Esophagus squamous epithelium (tissue), 5 donors: ENCODE data around the gene TRANK1. TPM values are rescaled to one million over a fixed set of nuclear protein-coding genes. Genes with fewer than 3 reads are reported as not detected.

Experiments used
- DNase-seq: peaks from one replicate; lab custom pipeline; 2025; lab: John Stamatoyannopoulos, UW
- H3K27ac ChIP-seq, 4 donors: fragments of 200-600 bp; sonication (generic); one replicate each; pipeline ENCODE4 v1.5.1; 2016 to 2019; ENCODE audit warnings: mild to moderate bottlenecking in 1 of 4
- H3K27me3 ChIP-seq, 4 donors: fragments of 200-600 bp; sonication (generic); 1 replicate in 3 of 4; 2 replicates in 1 of 4; pipeline versions ENCODE4 v1.5.1 to v1.6.0; 2017 to 2021; ENCODE audit warnings: antibody characterized with exemption in 1 of 4
- H3K36me3 ChIP-seq, 3 donors: fragments of 200-600 bp; sonication (generic); one replicate each; pipeline ENCODE4 v1.5.1; 2016 to 2019
- H3K4me1 ChIP-seq, 3 donors: fragments of 200-600 bp; sonication (generic); one replicate each; pipeline ENCODE4 v1.5.1; 2017 to 2019
- H3K4me3 ChIP-seq, 4 donors: fragments of 200-600 bp; sonication (generic); 1 replicate in 3 of 4; 2 replicates in 1 of 4; pipeline ENCODE4 v1.5.1; 2016 to 2019; ENCODE audit warnings: mild to moderate bottlenecking in 2 of 4, moderate library complexity in 1 of 4
- H3K9me3 ChIP-seq, 3 donors: fragments of 200-600 bp; sonication (generic); one replicate each; pipeline ENCODE4 v1.5.1; 2016 to 2019
- POLR2A ChIP-seq, 4 donors: fragments of 450-650 bp; IDR thresholded peaks; one replicate each; pipeline ENCODE4 v1.6.1; 2017; ENCODE audit warnings: antibody characterized with exemption in 4 of 4, mild to moderate bottlenecking in 4 of 4, moderate library complexity in 3 of 4
- WGBS, 2 donors: methylation state at CpG; one replicate each; pipeline ENCODE4 v1.1.5; 2018; 5-methylcytosine and 5-hydroxymethylcytosine counted together
- intact Hi-C: fragments of 100-400 bp; cut with DNase I; formaldehyde crosslinking; loops from one replicate; pipeline ENCODE4 v1.15.0; 2022
- total RNA-seq, 4 donors: library from RNA; depleted of rRNA; stranded (reverse); fragments of >200 nt; gene quantifications; one replicate each; pipeline ENCODE4 v1.1.0, GENCODE V29; 2016
- TF ChIP-seq, protein P1 (sequence below), 6 experiments: fragments of 450-650 bp in 4 of 6; fragments of 200-600 bp in 2 of 6; sonication (generic) in 2 of 6; IDR thresholded peaks; one replicate each; pipeline ENCODE4 v1.5.1; 2016 to 2019; ENCODE audit warnings: antibody characterized with exemption in 6 of 6, mild to moderate bottlenecking in 4 of 6, moderate library complexity in 4 of 6
- donor health status: DM: yes; HTN: yes; CAD: no.

Gene TRANK1
- total RNA-seq, 4 donors from 2014 or later = 1.8 to 6.3 (median 3.7) TPM

DNA sequence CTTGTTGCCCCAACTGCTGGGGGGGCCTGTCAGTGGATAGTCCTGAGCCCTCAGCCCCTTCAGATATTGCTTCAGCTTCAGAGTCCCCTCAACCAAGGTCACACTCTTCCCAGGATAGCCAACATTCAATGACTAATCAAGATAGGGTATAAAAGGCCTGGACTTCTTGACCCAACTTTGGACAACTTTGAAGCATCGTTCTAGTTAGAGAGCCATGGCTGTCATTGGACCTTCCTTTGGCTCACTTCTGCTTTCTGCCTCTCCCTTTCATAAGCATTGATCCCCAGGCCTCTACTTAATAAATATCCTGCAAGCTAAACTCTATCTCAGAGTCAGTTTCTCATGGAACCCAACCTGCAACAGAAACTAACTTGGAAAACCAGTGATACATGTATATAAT is 149.2 kb downstream of the TRANK1 start:
- H3K27ac ChIP-seq = no peak overlapping the region
- no peaks in the 10 kb centered on the region for H3K9me3 ChIP-seq
- no peak for DNase-seq
- TF ChIP-seq, protein P1, sequence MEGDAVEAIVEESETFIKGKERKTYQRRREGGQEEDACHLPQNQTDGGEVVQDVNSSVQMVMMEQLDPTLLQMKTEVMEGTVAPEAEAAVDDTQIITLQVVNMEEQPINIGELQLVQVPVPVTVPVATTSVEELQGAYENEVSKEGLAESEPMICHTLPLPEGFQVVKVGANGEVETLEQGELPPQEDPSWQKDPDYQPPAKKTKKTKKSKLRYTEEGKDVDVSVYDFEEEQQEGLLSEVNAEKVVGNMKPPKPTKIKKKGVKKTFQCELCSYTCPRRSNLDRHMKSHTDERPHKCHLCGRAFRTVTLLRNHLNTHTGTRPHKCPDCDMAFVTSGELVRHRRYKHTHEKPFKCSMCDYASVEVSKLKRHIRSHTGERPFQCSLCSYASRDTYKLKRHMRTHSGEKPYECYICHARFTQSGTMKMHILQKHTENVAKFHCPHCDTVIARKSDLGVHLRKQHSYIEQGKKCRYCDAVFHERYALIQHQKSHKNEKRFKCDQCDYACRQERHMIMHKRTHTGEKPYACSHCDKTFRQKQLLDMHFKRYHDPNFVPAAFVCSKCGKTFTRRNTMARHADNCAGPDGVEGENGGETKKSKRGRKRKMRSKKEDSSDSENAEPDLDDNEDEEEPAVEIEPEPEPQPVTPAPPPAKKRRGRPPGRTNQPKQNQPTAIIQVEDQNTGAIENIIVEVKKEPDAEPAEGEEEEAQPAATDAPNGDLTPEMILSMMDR (IDR thresholded peaks at IDR 0.05) = no peak
- TF ChIP-seq POLR2A (IDR thresholded peaks at IDR 0.05) = no peak
- intact Hi-C loops = no loop called here
- H3K4me3 ChIP-seq = no peak overlapping the region
- no peaks in the 10 kb centered on the region for H3K4me1 ChIP-seq
- H3K27me3 ChIP-seq = no peaks in the 10 kb centered on the region
- H3K36me3 ChIP-seq = no peaks in the 10 kb centered on the region
- WGBS, 2 donors = 75 to 90% methylated on average over 1 of the region's 1 CpG

DNA sequence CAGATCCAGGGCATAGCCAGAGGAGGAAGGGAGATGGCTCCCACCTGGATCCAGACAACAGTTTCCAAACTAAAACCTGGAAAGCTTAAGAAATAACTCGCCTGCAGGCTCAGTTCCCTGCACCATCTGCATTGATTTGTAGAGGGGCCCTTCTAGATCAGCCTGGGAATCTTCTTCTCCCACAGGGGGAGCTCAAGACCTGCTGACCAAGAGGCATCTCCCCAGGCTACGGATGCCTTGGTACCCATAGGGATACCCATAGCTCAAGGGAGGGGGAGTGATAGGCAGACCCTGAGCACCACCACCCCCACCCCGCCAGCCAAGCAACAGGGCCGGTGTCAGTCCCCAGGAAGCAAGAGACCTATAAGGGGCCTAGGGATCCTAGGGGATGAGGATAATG is 152.5 kb downstream of the TRANK1 start:
- H3K9me3 ChIP-seq = no peaks in the 10 kb centered on the region
- H3K36me3 ChIP-seq = no peaks in the 10 kb centered on the region
- intact Hi-C loops = no loop called here
- WGBS, 2 donors = 17 to 64% methylated on average over 1 to 4 of the region's 4 CpGs
- no peak for DNase-seq
- no peak overlapping the region for H3K27ac ChIP-seq
- no peaks in the 10 kb centered on the region for H3K27me3 ChIP-seq
- no peak overlapping the region for H3K4me3 ChIP-seq
- TF ChIP-seq POLR2A (IDR thresholded peaks at IDR 0.05) = no peak
- TF ChIP-seq, protein P1 (IDR thresholded peaks at IDR 0.05) = peak in 1 of 6 experiments; percentile 35
- H3K4me1 ChIP-seq = no peaks in the 10 kb centered on the region

DNA sequence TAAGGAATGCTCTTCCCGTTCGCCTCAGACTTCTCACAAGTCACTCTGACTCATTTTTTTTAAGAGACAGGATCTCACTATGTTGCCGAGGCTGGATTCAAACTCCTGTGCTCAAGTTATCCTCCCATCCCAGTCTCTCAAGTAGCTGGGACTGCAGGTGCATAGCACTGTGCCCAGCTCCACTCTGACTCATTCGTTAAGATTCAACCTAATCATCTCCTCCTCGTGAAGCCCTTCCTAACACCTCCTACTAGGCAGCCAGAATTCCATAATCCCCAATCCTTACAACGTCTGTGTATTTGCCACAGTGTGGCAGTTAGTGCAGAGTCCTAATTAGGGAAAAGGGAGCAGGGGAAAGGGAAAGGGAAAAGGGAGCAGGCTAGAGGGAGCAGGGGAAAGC is 154.1 kb downstream of the TRANK1 start:
- H3K9me3 ChIP-seq = no peaks in the 10 kb centered on the region
- WGBS, 2 donors = 54 to 60% methylated on average over 5 of the region's 6 CpGs
- H3K27ac ChIP-seq = no peak overlapping the region
- no peak for TF ChIP-seq POLR2A (IDR thresholded peaks at IDR 0.05)
- TF ChIP-seq, protein P1 (IDR thresholded peaks at IDR 0.05) = no peak
- no peaks in the 10 kb centered on the region for H3K4me1 ChIP-seq
- H3K4me3 ChIP-seq = no peak overlapping the region
- no peaks in the 10 kb centered on the region for H3K36me3 ChIP-seq
- DNase-seq = no peak
- intact Hi-C loops = no loop called here
- H3K27me3 ChIP-seq = no peaks in the 10 kb centered on the region

DNA sequence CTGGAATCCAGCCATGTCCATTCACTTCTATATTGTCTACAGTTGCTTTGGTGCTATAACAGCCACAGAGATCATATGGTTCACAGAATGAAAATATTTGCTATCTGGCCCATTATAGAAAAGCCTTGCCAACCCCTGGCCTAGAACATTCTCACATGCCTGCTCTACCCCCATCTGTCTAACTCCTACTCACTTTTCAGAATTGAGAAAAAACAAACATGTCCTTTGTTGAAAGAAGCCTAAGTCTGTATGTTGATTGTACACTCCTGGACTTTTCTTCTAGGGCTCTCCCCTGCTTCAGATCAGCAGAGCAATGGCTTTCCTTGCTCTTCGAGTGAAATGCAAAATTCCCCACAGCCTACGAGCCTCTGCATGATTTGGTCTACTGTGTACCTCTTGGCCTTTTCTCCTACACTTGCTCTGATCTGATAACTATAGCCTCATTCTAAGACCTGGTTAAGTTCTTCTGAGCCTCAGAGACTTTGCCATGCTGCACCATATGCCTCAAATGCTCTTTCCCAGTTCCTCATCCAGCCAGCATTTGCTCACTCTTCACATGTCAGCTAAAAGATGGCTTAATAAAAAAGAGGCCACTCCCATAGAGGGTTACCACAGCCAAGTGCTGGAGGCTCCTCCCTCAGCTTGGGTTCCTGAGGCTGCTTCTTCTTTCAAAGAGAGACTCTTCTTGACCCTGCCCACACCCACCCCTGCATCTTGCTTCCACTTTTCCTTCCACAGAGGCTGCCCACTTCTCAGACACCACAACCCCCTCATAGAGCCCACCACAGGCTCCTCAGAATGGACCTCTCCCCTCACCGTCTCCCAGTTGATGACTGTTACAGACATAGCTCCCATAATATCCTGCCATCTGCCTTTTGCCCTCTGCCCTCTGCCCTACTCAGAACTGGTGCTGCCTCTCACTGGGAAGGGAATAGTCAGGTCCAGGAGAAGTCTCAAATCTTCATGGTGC is 157.6 kb downstream of the TRANK1 start:
- intact Hi-C loops = no loop called here
- 73 to 96% methylated on average over 3 of the region's 3 CpGs for WGBS, 2 donors
- no peak for DNase-seq
- Histone ChIP-seq H3K27me3 (no peaks in the 10 kb centered on the region), H3K27ac (no peak overlapping the region), H3K4me1 (no peaks in the 10 kb centered on the region), H3K4me3 (no peak overlapping the region), H3K9me3 (no peaks in the 10 kb centered on the region), H3K36me3 (no peaks in the 10 kb centered on the region)
- no peak for TF ChIP-seq POLR2A (IDR thresholded peaks at IDR 0.05)
- TF ChIP-seq, protein P1 (IDR thresholded peaks at IDR 0.05) = no peak

DNA sequence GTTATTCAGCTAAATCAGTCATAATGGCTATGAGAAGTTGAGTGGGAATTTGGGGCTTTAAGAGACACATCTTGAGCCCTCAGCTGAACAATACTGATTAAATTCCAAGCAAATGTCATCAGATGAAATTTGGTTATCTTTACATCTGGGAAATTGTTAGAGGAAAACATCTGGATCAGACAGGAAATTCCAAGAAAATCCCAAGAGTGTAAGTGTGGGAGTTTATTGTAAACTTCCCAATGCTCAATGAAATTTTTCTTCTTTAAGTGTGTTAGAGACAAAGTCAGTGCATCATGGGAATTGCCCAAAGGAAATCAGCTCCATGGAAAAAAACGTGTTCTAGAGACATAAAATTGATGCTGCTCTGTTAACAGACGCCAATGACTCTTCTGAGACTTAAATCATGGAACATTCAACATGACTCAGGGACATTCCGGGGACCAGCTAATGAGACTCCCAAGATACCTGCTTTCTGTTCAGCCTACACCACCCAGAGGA is 160.7 kb downstream of the TRANK1 start:
- no peaks in the 10 kb centered on the region for H3K9me3 ChIP-seq
- H3K36me3 ChIP-seq = no peaks in the 10 kb centered on the region
- H3K4me3 ChIP-seq = no peak overlapping the region
- DNase-seq = no peak
- H3K4me1 ChIP-seq = no peaks in the 10 kb centered on the region
- H3K27ac ChIP-seq = no peak overlapping the region
- WGBS, 2 donors = 52 to 53% methylated on average over 3 of the region's 3 CpGs
- intact Hi-C loops = no loop called here
- no peaks in the 10 kb centered on the region for H3K27me3 ChIP-seq
- TF ChIP-seq, protein P1 (IDR thresholded peaks at IDR 0.05) = no peak
- no peak for TF ChIP-seq POLR2A (IDR thresholded peaks at IDR 0.05)
